HepG2 (cell line): ENCODE results near the gene KIF2C. TPM values are rescaled to one million over a fixed set of nuclear protein-coding genes. Genes with fewer than 3 reads are reported as not detected.

Source experiments
- CBX5 ChIP-seq: sonication (generic); formaldehyde crosslinking; IDR thresholded peaks from 2 replicates; pipeline ENCODE4 v1.4.0; 2020; ENCODE audit warnings: missing genetic modification reagents, borderline replicate concordance
- CCAR2 ChIP-seq: fragments of 200-400 bp; formaldehyde crosslinking; optimal IDR thresholded peaks from 2 replicates; pipeline ENCODE3; 2018; ENCODE audit warnings: low read depth, mild to moderate bottlenecking, low read length, moderate library complexity
- CCDC6 ChIP-seq: sonication (generic); formaldehyde crosslinking; IDR thresholded peaks from 2 replicates; pipeline ENCODE4 v1.8.1; 2022; ENCODE audit warnings: mild to moderate bottlenecking, missing genetic modification reagents, moderate library complexity
- CHCHD3 ChIP-seq: sonication (generic); formaldehyde crosslinking; IDR thresholded peaks from 2 replicates; pipeline ENCODE4 v1.8.0; 2022; ENCODE audit warnings: mild to moderate bottlenecking, missing genetic modification reagents, moderate library complexity
- EP300 ChIP-seq, 3 experiments: sonication (generic) in 1 of 3; formaldehyde crosslinking in 1 of 3; IDR thresholded peaks; 2 replicates each; pipeline versions ENCODE4 v1.5.1 to v1.6.1; 2011 to 2020; ENCODE audit warnings: low read depth in 2 of 3, low read length in 2 of 3, borderline replicate concordance in 1 of 3, improper control_type of control experiment in 1 of 3, mild to moderate bottlenecking in 1 of 3, missing genetic modification reagents in 1 of 3, moderate library complexity in 1 of 3
- ETV6 ChIP-seq: sonication (generic); formaldehyde crosslinking; conservative IDR thresholded peaks from 2 replicates; pipeline ENCODE4 v1.4.0; 2020; ENCODE audit warnings: missing genetic modification reagents
- FOXK2 ChIP-seq: fragments of 450-650 bp; IDR thresholded peaks from 2 replicates; pipeline ENCODE4 v1.6.1; 2016
- MTF2 ChIP-seq: sonication (generic); formaldehyde crosslinking; IDR thresholded peaks from 2 replicates; pipeline ENCODE4 v1.5.0; 2020; ENCODE audit warnings: missing genetic modification reagents, borderline replicate concordance
- POLR2A ChIP-seq, 2 experiments: IDR thresholded peaks; 2 replicates each; pipeline ENCODE4 v1.6.1; 2011; ENCODE audit warnings: low read depth in 2 of 2, low read length in 2 of 2, mild to moderate bottlenecking in 1 of 2, moderate library complexity in 1 of 2; ENCODE audit not compliant: insufficient read depth in 1 of 2
- PRMT3 ChIP-seq: sonication (generic); formaldehyde crosslinking; IDR thresholded peaks from 2 replicates; pipeline ENCODE4 v1.8.1; 2022; ENCODE audit warnings: low read depth, mild to moderate bottlenecking, moderate library complexity, missing genetic modification reagents, borderline replicate concordance
- ZBTB2 ChIP-seq: sonication (generic); formaldehyde crosslinking; IDR thresholded peaks from 2 replicates; pipeline ENCODE4 v1.8.0; 2022; ENCODE audit warnings: low read depth, missing genetic modification reagents
- ZBTB7A ChIP-seq: sonication (generic); formaldehyde crosslinking; IDR thresholded peaks from 2 replicates; pipeline ENCODE4 v1.8.0; 2022; ENCODE audit warnings: mild to moderate bottlenecking, missing genetic modification reagents
- ZKSCAN1 ChIP-seq: fragments of 150-350 bp; IDR thresholded peaks from 2 replicates; pipeline ENCODE4 v1.6.1; 2014; ENCODE audit warnings: low read length
- ZNF138 ChIP-seq: sonication (generic); formaldehyde crosslinking; IDR thresholded peaks from 2 replicates; pipeline ENCODE4 v1.5.0; 2020; ENCODE audit warnings: mild to moderate bottlenecking, low read depth, missing genetic modification reagents
- ZNF614 ChIP-seq: IDR thresholded peaks from 2 replicates; pipeline ENCODE4 v1.6.1; 2018; ENCODE audit warnings: missing biosample characterization, missing genetic modification reagents, inconsistent platforms, borderline replicate concordance
- ZNF770 ChIP-seq: sonication (generic); formaldehyde crosslinking; IDR thresholded peaks from 2 replicates; pipeline ENCODE4 v1.5.0; 2020; ENCODE audit warnings: mild to moderate bottlenecking, missing genetic modification reagents
- polyA plus RNA-seq, 8 experiments: library from polyadenylated mRNA; depleted of rRNA in 3 of 8; stranded (reverse) in 7 of 8; unstranded in 1 of 8; fragments of >200 nt; fragmentation: Illumina TruSeq in 4 of 8; extraction: Trizol in 4 of 8; gene quantifications; 2 replicates each; pipeline versions ENCODE4 v1.2.1 to v1.2.3, GENCODE V29; 2011 to 2016; ENCODE audit warnings: low read depth in 4 of 8, missing spikeins in 1 of 8, mixed read lengths in 1 of 8; ENCODE audit not compliant: insufficient read depth in 1 of 8
- total RNA-seq, 5 experiments: library from RNA; depleted of rRNA; stranded (reverse); fragments of >200 nt; fragmentation: Illumina TruSeq; extraction: Trizol; gene quantifications; 2 replicates each; pipeline ENCODE4 v1.2.3, GENCODE V29; 2016; ENCODE audit warnings: low read depth in 1 of 5
- TF ChIP-seq, protein P1 (sequence below): sonication (generic); formaldehyde crosslinking; conservative IDR thresholded peaks from 2 replicates; pipeline ENCODE4 v1.5.0; 2020; ENCODE audit warnings: missing genetic modification reagents
- TF ChIP-seq, protein P2 (sequence below): sonication (generic); formaldehyde crosslinking; IDR thresholded peaks from 2 replicates; pipeline ENCODE4 v1.8.0; 2022; ENCODE audit warnings: mild to moderate bottlenecking, missing genetic modification reagents; ENCODE audit not compliant: insufficient replicate concordance

KIF2C gene
- total and polyA plus RNA-seq, 2 of the 13 experiments (the other 11 are each of a cell fraction or from before 2014, with no cell fraction given), result 29.7 to 53.7 TPM

DNA sequence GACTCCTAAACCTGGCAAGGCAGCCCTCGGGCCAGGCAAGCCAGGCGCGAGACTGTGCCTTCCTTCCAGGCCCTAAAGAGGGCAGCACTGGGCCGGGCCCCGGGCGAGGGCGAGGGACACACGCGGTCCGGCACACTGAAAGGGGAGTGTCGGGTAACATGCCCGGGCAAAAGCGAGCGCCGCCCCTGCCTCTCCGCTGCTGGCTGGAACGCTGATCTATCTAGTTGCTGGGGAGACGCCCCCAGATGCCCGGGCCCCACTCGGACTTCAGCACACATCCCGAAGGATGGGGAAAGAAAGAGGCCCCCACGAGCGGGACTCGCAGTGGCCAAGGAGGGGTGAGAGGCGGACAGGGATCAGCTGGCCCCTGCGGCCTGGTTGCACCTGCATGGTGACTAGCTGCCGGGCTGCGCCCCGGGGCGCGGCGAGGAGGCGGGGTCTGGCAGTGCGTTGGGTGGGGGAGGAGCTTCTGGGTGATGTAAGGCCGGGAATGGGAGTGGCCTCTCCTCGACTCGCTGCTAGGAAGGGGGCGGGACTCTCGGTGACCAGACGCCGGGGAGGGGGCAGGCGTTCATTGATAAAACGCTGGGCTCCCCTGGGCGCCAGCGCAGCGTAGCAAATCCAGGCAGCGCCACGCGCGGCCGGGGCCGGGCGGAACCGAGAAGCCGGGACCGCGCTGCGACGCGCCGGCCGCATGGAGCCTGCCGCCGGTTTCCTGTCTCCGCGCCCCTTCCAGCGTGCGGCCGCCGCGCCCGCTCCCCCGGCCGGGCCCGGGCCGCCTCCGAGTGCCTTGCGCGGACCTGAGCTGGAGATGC lies 60.3 kb downstream of the KIF2C start, which contains the start of gene PLK3 (continued):
- TF ChIP-seq ZNF770 (CRISPR knock-in tag) (peak; percentile 74; the same call in 1 of the 2 replicates), CHCHD3 (CRISPR knock-in tag) (no peak), MTF2 (CRISPR knock-in tag) (no peak; the same call in 1 of the 2 replicates), CCAR2 (no peak), ZBTB2 (CRISPR knock-in tag) (peak; percentile 52; the same call in 1 of the 2 replicates), ZNF138 (CRISPR knock-in tag) (no peak), ETV6 (no peak), PRMT3 (CRISPR knock-in tag) (no peak), ZNF614 (CRISPR knock-in tag) (no peak; the same call in 1 of the 2 replicates), CBX5 (peak; percentile 21; the same call in 1 of the 2 replicates), ZBTB7A (CRISPR knock-in tag) (0 out of 2 replicates have a peak, but pooled peaks have one; percentile 29), ZKSCAN1 (no peak), FOXK2 (peak; percentile 30; the same call in 1 of the 2 replicates), POLR2A (IDR thresholded peaks at IDR 0.05; ENCODE audit: insufficient read depth in 1 of 2, low read depth in 2 of 2, low read length in 2 of 2) (peak in 1 of 2 experiments; percentile 92; a peak in 2 of 4 replicates), EP300 (IDR thresholded peaks at IDR 0.05; ENCODE audit: low read depth in 2 of 2, low read length in 2 of 2) (peak; percentile 13 to 54; a peak in 1 of 4 replicates), EP300 (CRISPR knock-in tag; IDR thresholded peaks at IDR 0.05; ENCODE audit: borderline replicate concordance) (no peak; the same call in 1 of the 2 replicates), CCDC6 (CRISPR knock-in tag) (peak; percentile 18)
- TF ChIP-seq, protein P1, sequence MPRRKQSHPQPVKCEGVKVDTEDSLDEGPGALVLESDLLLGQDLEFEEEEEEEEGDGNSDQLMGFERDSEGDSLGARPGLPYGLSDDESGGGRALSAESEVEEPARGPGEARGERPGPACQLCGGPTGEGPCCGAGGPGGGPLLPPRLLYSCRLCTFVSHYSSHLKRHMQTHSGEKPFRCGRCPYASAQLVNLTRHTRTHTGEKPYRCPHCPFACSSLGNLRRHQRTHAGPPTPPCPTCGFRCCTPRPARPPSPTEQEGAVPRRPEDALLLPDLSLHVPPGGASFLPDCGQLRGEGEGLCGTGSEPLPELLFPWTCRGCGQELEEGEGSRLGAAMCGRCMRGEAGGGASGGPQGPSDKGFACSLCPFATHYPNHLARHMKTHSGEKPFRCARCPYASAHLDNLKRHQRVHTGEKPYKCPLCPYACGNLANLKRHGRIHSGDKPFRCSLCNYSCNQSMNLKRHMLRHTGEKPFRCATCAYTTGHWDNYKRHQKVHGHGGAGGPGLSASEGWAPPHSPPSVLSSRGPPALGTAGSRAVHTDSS (CRISPR knock-in tag), result no peak
- TF ChIP-seq, protein P2, sequence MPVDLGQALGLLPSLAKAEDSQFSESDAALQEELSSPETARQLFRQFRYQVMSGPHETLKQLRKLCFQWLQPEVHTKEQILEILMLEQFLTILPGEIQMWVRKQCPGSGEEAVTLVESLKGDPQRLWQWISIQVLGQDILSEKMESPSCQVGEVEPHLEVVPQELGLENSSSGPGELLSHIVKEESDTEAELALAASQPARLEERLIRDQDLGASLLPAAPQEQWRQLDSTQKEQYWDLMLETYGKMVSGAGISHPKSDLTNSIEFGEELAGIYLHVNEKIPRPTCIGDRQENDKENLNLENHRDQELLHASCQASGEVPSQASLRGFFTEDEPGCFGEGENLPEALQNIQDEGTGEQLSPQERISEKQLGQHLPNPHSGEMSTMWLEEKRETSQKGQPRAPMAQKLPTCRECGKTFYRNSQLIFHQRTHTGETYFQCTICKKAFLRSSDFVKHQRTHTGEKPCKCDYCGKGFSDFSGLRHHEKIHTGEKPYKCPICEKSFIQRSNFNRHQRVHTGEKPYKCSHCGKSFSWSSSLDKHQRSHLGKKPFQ (CRISPR knock-in tag), result peak; percentile 70
